Measurements from ENCODE around the gene ZC3H7A. TPM values are rescaled to one million over a fixed set of nuclear protein-coding genes. Genes with fewer than 3 reads are reported as not detected.
"Not testable (repeated sequence)": the region's sequence is repeated elsewhere in the genome, so short reads cannot be mapped to it uniquely, and the experiment has no call there.

The ZC3H7A gene
- total and polyA plus RNA-seq, 9 of the 15 experiments (the other 6 are each of a cell fraction or from before 2014, with no cell fraction given): 19.8 to 49.1 (median 28.2) TPM

GRCh38 chr16:11816123-11816522, 19.1 kb upstream of the ZC3H7A start:
- Histone ChIP-seq H3K4me2 (ENCODE audit: insufficient read depth, low read length) (no peak overlapping the region), H3K79me2 (ENCODE audit: control insufficient read depth, insufficient read depth, low read length) (no peaks in the 10 kb centered on the region), H3K36me3 (ENCODE audit: control insufficient read depth, insufficient read depth, low read length) (no peaks in the 10 kb centered on the region), H3K9me3 (replicated peaks; ENCODE audit: control insufficient read depth, insufficient read depth, low read depth, low read length) (no peaks in the 10 kb centered on the region), H3K4me3 (no peak overlapping the region), H4K20me1 (replicated peaks; ENCODE audit: control insufficient read depth, insufficient read depth, low read length) (no peaks in the 10 kb centered on the region), H3K27me3 (ENCODE audit: control insufficient read depth in 2 of 2, insufficient read depth in 2 of 2, low read length in 2 of 2) (no peaks in the 10 kb centered on the region; a peak in 2 of 5 replicates), H3K4me1 (replicated peaks in 1 of 2; ENCODE audit: control insufficient read depth in 2 of 2, insufficient read depth in 2 of 2, low read length in 2 of 2) (peaks cover 0 to 17% of the 10 kb centered on the region in 2 experiments; a peak in 2 of 5 replicates), H3K9ac (ENCODE audit: insufficient read depth in 1 of 2, low read depth in 2 of 2, low read length in 2 of 2) (no peak overlapping the region), H3K9me1 (ENCODE audit: control insufficient read depth, insufficient read depth, low read length) (no peaks in the 10 kb centered on the region), H3K27ac (ENCODE audit: extremely low read depth, low read depth, low read length) (no peak overlapping the region), H2AFZ (ENCODE audit: low read depth, low read length) (no peak overlapping the region)
- DNase-seq (ENCODE audit: extremely low read depth in 1 of 4, low spot score in 3 of 4) (no peak), FAIRE-seq (no peak), ATAC-seq (no peak)
- no TSS peak for BruUV-seq (replicated peaks)
- no peak for TF ChIP-seq MAFK (IDR thresholded peaks at IDR 0.05; ENCODE audit: low read length)
- no peak for TF ChIP-seq TCF7L2 (IDR thresholded peaks at IDR 0.05; ENCODE audit: low read depth, low read length)
- TF ChIP-seq, protein P1, sequence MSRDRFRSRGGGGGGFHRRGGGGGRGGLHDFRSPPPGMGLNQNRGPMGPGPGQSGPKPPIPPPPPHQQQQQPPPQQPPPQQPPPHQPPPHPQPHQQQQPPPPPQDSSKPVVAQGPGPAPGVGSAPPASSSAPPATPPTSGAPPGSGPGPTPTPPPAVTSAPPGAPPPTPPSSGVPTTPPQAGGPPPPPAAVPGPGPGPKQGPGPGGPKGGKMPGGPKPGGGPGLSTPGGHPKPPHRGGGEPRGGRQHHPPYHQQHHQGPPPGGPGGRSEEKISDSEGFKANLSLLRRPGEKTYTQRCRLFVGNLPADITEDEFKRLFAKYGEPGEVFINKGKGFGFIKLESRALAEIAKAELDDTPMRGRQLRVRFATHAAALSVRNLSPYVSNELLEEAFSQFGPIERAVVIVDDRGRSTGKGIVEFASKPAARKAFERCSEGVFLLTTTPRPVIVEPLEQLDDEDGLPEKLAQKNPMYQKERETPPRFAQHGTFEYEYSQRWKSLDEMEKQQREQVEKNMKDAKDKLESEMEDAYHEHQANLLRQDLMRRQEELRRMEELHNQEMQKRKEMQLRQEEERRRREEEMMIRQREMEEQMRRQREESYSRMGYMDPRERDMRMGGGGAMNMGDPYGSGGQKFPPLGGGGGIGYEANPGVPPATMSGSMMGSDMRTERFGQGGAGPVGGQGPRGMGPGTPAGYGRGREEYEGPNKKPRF (IDR thresholded peaks at IDR 0.05; ENCODE audit: low read depth, low read length): no peak
- no peak for TF ChIP-seq FOSL1 (tag; conservative IDR thresholded peaks at IDR 0.05)
- no peak for TF ChIP-seq SPI1 (IDR thresholded peaks at IDR 0.05; ENCODE audit: borderline replicate concordance, low read depth, low read length)
- no peak for TF ChIP-seq SMARCA4 (IDR thresholded peaks at IDR 0.05)
- no peak for TF ChIP-seq CREM (IDR thresholded peaks at IDR 0.05; ENCODE audit: low read depth)
- ChIA-PET CTCF (ENCODE audit: low intra/inter-chr PET ratio) (no interaction called here), POLR2A (interaction anchor here (0.7 kb wide), 2 partner anchors 18 to 270 kb away, joined by 3 read pairs; no protein-coding TSS in a partner anchor)
- intact Hi-C loops (cut with micrococcal nuclease) (loop anchor here (10.0 kb wide), 2 partner anchors 141 to 281 kb away; no protein-coding TSS in a partner anchor), in situ Hi-C loops (cut with MboI) (loop anchor here (10.0 kb wide), 1 partner anchor 861 kb away; no protein-coding TSS in a partner anchor)
- WGBS (ENCODE audit: insufficient coverage, low coverage, missing lambda C conversion rate): 21% methylated on average over 5 of the region's 5 CpGs

GRCh38 chr16:11814800-11815199, 17.7 kb upstream of the ZC3H7A start:
- in situ Hi-C loops (cut with MboI): loop anchor here (5.0 to 10.0 kb wide), 2 partner anchors 407 to 860 kb away; no protein-coding TSS in a partner anchor
- FAIRE-seq; H3K4me2 ChIP-seq (ENCODE audit: insufficient read depth, low read length); H3K27ac ChIP-seq (ENCODE audit: extremely low read depth, low read depth, low read length); H3K27me3 ChIP-seq (ENCODE audit: control insufficient read depth in 2 of 2, insufficient read depth in 2 of 2, low read length in 2 of 2); H3K9ac ChIP-seq (ENCODE audit: insufficient read depth in 1 of 2, low read depth in 2 of 2, low read length in 2 of 2); H3K9me3 ChIP-seq (replicated peaks; ENCODE audit: control insufficient read depth, insufficient read depth, low read depth, low read length); DNase-seq (ENCODE audit: extremely low read depth in 1 of 4, low spot score in 3 of 4); H3K4me3 ChIP-seq; H3K9me1 ChIP-seq (ENCODE audit: control insufficient read depth, insufficient read depth, low read length); BruUV-seq (replicated peaks); H2AFZ ChIP-seq (ENCODE audit: low read depth, low read length); H4K20me1 ChIP-seq (replicated peaks; ENCODE audit: control insufficient read depth, insufficient read depth, low read length); ATAC-seq; H3K36me3 ChIP-seq (ENCODE audit: control insufficient read depth, insufficient read depth, low read length); H3K79me2 ChIP-seq (ENCODE audit: control insufficient read depth, insufficient read depth, low read length): not testable (repeated sequence)
- POLR2A ChIA-PET: interaction anchor here (1.5 kb wide), 1 partner anchor 17 kb away, joined by 3 read pairs; no protein-coding TSS in a partner anchor
- WGBS (ENCODE audit: insufficient coverage, low coverage, missing lambda C conversion rate): 36% methylated on average over 4 of the region's 4 CpGs
- H3K4me1 ChIP-seq (replicated peaks in 1 of 2; ENCODE audit: control insufficient read depth in 2 of 2, insufficient read depth in 2 of 2, low read length in 2 of 2): peaks cover 0 to 15% of the 10 kb centered on the region in 2 experiments; a peak in 2 of 5 replicates
- CTCF ChIA-PET (ENCODE audit: low intra/inter-chr PET ratio): interaction anchor here (0.9 kb wide), 1 partner anchor 408 kb away, joined by 3 read pairs; no protein-coding TSS in a partner anchor
- intact Hi-C loops (cut with micrococcal nuclease): loop anchor here (5.0 to 10.0 kb wide), 3 partner anchors 140 to 407 kb away; no protein-coding TSS in a partner anchor
